Measurements from ENCODE around the gene RAB9B. TPM values are rescaled to one million over a fixed set of nuclear protein-coding genes. Genes with fewer than 3 reads are reported as not detected.

Gene RAB9B
- total and polyA plus RNA-seq, 2 donors (not counting 1 experiment from before 2014, with no cell fraction given): 0.43 to 0.44 TPM

GRCh38 chrX:103781706-103782105 lies 50.4 kb downstream of the RAB9B start:
- no peaks in the 10 kb centered on the region for H3K27me3 ChIP-seq (replicated peaks in 1 of 4; ENCODE audit: control extremely low read depth in 1 of 4, control insufficient read depth in 3 of 4, insufficient read depth in 4 of 4, low read length in 3 of 4)
- TF ChIP-seq CTCF (IDR thresholded peaks at IDR 0.05): no peak
- Mint-ChIP-seq H3K4me3 (no peak overlapping the region), H3K27ac (no peak overlapping the region), H3K27me3 (peaks cover 5% of the 10 kb centered on the region), H3K4me1 (no peaks in the 10 kb centered on the region), H3K9me3 (ENCODE audit: insufficient read depth) (no peaks in the 10 kb centered on the region)
- no peak overlapping the region for H3K4me3 ChIP-seq (ENCODE audit: control extremely low read depth in 1 of 5, extremely low read depth in 1 of 5, insufficient read depth in 1 of 5, low read depth in 2 of 5, low read length in 4 of 5)
- H3K4me2 ChIP-seq (replicated peaks; ENCODE audit: low read depth, low read length, poor library complexity, severe bottlenecking): no peak overlapping the region
- no peak overlapping the region for H3K27ac ChIP-seq (ENCODE audit: low read length in 2 of 2)
- no peak overlapping the region for H3K9ac ChIP-seq (ENCODE audit: low read length)
- H4K20me1 ChIP-seq (ENCODE audit: control insufficient read depth, insufficient read depth, low read length, poor library complexity, severe bottlenecking): no peaks in the 10 kb centered on the region
- H3K9me3 ChIP-seq (ENCODE audit: control extremely low read depth in 1 of 3, control insufficient read depth in 2 of 3, insufficient read depth in 1 of 3, low read length in 2 of 3): no peaks in the 10 kb centered on the region
- intact Hi-C loops (cut with micrococcal nuclease): no loop called here
- CTCF ChIA-PET: no interaction called here
- WGBS (ENCODE audit: insufficient coverage): no CpG with 5 or more reads among the region's 1 CpG
- DNase-seq: no peak
- H3K79me2 ChIP-seq (ENCODE audit: control insufficient read depth, insufficient read depth, low read length): no peaks in the 10 kb centered on the region
- no peak for ATAC-seq (ENCODE audit: low read depth)
- H3K4me1 ChIP-seq (ENCODE audit: control insufficient read depth in 2 of 2, insufficient read depth in 2 of 2, low read length in 2 of 2): no peaks in the 10 kb centered on the region
- H2AFZ ChIP-seq (ENCODE audit: insufficient read depth, low read depth, low read length, poor library complexity, severe bottlenecking): no peak overlapping the region
- H3K36me3 ChIP-seq (replicated peaks in 1 of 2; ENCODE audit: control extremely low read depth in 1 of 2, control insufficient read depth in 1 of 2, extremely low read depth in 1 of 2, insufficient read depth in 2 of 2, low read length in 1 of 2): no peaks in the 10 kb centered on the region
- POLR2A ChIA-PET: no interaction called here

GRCh38 chrX:103781062-103781402 lies 51.0 kb downstream of the RAB9B start:
- Histone ChIP-seq H3K27me3 (replicated peaks in 1 of 4; ENCODE audit: control extremely low read depth in 1 of 4, control insufficient read depth in 3 of 4, insufficient read depth in 4 of 4, low read length in 3 of 4) (no peaks in the 10 kb centered on the region), H3K27ac (ENCODE audit: low read length in 2 of 2) (no peak overlapping the region), H3K4me1 (ENCODE audit: control insufficient read depth in 2 of 2, insufficient read depth in 2 of 2, low read length in 2 of 2) (no peaks in the 10 kb centered on the region), H3K4me3 (ENCODE audit: control extremely low read depth in 1 of 5, extremely low read depth in 1 of 5, insufficient read depth in 1 of 5, low read depth in 2 of 5, low read length in 4 of 5) (no peak overlapping the region), H3K36me3 (replicated peaks in 1 of 2; ENCODE audit: control extremely low read depth in 1 of 2, control insufficient read depth in 1 of 2, extremely low read depth in 1 of 2, insufficient read depth in 2 of 2, low read length in 1 of 2) (no peaks in the 10 kb centered on the region), H3K9ac (ENCODE audit: low read length) (no peak overlapping the region), H3K4me2 (replicated peaks; ENCODE audit: low read depth, low read length, poor library complexity, severe bottlenecking) (no peak overlapping the region), H4K20me1 (ENCODE audit: control insufficient read depth, insufficient read depth, low read length, poor library complexity, severe bottlenecking) (no peaks in the 10 kb centered on the region), H3K79me2 (ENCODE audit: control insufficient read depth, insufficient read depth, low read length) (no peaks in the 10 kb centered on the region), H3K9me3 (ENCODE audit: control extremely low read depth in 1 of 3, control insufficient read depth in 2 of 3, insufficient read depth in 1 of 3, low read length in 2 of 3) (no peaks in the 10 kb centered on the region), H2AFZ (ENCODE audit: insufficient read depth, low read depth, low read length, poor library complexity, severe bottlenecking) (no peak overlapping the region)
- intact Hi-C loops (cut with micrococcal nuclease): no loop called here
- CTCF ChIA-PET: no interaction called here
- POLR2A ChIA-PET: no interaction called here
- WGBS (ENCODE audit: insufficient coverage): no CpG with 5 or more reads among the region's 4 CpGs
- Mint-ChIP-seq H3K27ac (no peak overlapping the region), H3K27me3 (peaks cover 5% of the 10 kb centered on the region), H3K4me3 (no peak overlapping the region), H3K9me3 (ENCODE audit: insufficient read depth) (no peaks in the 10 kb centered on the region), H3K4me1 (no peaks in the 10 kb centered on the region)
- ATAC-seq (ENCODE audit: low read depth): no peak
- TF ChIP-seq EZH2 (IDR thresholded peaks at IDR 0.05; ENCODE audit: borderline replicate concordance, insufficient read depth, low read depth, low read length, poor library complexity, severe bottlenecking): no peak
- TF ChIP-seq CTCF (IDR thresholded peaks at IDR 0.05): no peak
- DNase-seq: no peak

Data from B cell (primary cell).